ENCODE data around the gene RASSF7.
"Not testable (repeated sequence)": the region's sequence is repeated elsewhere in the genome, so short reads cannot be mapped to it uniquely, and the experiment has no call there.

RASSF7 gene

GRCh38 chr11:571802-572185 lies 11.0 kb downstream of the RASSF7 start:
- no peak overlapping the region for H3K4me3 ChIP-seq (replicated peaks; ENCODE audit: low read depth, low read length)
- no peak for DNase-seq (ENCODE audit: low read depth)
- TF ChIP-seq CTCF (IDR thresholded peaks at IDR 0.05; ENCODE audit: low read length, missing control alignments): no peak

GRCh38 chr11:573146-573759 lies 12.5 kb downstream of the RASSF7 start:
- no peak for DNase-seq (ENCODE audit: low read depth)
- H3K4me3 ChIP-seq (replicated peaks; ENCODE audit: low read depth, low read length): no peak overlapping the region
- no peak for TF ChIP-seq CTCF (IDR thresholded peaks at IDR 0.05; ENCODE audit: low read length, missing control alignments)

- DNase-seq (ENCODE audit: low read depth); H3K4me3 ChIP-seq (replicated peaks; ENCODE audit: low read depth, low read length): not testable (repeated sequence)
Measured at GRCh38 chr11:574031-574570, 13.3 kb downstream of the RASSF7 start.

- no peak for TF ChIP-seq CTCF (IDR thresholded peaks at IDR 0.05; ENCODE audit: low read length, missing control alignments)
- no peak for DNase-seq (ENCODE audit: low read depth)
- H3K4me3 ChIP-seq (replicated peaks; ENCODE audit: low read depth, low read length): peak overlapping the region; percentile 61
Measured at GRCh38 chr11:574632-575312, 14.0 kb downstream of the RASSF7 start.

- no peak for TF ChIP-seq CTCF (IDR thresholded peaks at IDR 0.05; ENCODE audit: low read length, missing control alignments)
- DNase-seq (ENCODE audit: low read depth): peak; percentile 10
- peak overlapping the region; percentile 61 for H3K4me3 ChIP-seq (replicated peaks; ENCODE audit: low read depth, low read length)
Measured at GRCh38 chr11:575313-575995, 14.7 kb downstream of the RASSF7 start.

GRCh38 chr11:575996-576768 lies 15.4 kb downstream of the RASSF7 start, which contains the start of gene PHRF1:
TSS of gene PHRF1 (plus strand) at chr11:576470. CDS start at chr11:581513, 5,043 bp downstream.
- H3K4me3 ChIP-seq (replicated peaks; ENCODE audit: low read depth, low read length): peak within 1 kb of the TSS; percentile 91
- TF ChIP-seq CTCF (IDR thresholded peaks at IDR 0.05; ENCODE audit: low read length, missing control alignments): no peak
- peak; percentile 96 for DNase-seq (ENCODE audit: low read depth)

All from fibroblast of pulmonary artery (primary cell).